Measurements from ENCODE around the gene GLT8D1. TPM values are rescaled to one million over a fixed set of nuclear protein-coding genes. Genes with fewer than 3 reads are reported as not detected.

GLT8D1 gene
- total RNA-seq, 1 experiment from 2014 or later, result 42.1 TPM

- Histone ChIP-seq H3K36me3 (ENCODE audit: control insufficient read depth in 1 of 2, insufficient read depth in 2 of 2, low read length in 2 of 2) (peaks cover 9 to 16% of the 10 kb centered on the region in 2 experiments; a peak in 3 of 4 replicates), H3K79me2 (ENCODE audit: insufficient read depth, low read length) (peaks cover 17% of the 10 kb centered on the region), H3K9me3 (ENCODE audit: control insufficient read depth in 1 of 2, insufficient read depth in 1 of 2, low read depth in 1 of 2, low read length in 2 of 2) (no peaks in the 10 kb centered on the region), H3K27ac (ENCODE audit: low read depth, low read length) (peak overlapping the region; percentile 81; the same call in 1 of the 2 replicates), H4K20me1 (ENCODE audit: insufficient read depth) (peaks cover 3% of the 10 kb centered on the region; the same call in 1 of the 2 replicates), H3K4me2 (ENCODE audit: low read length) (peak overlapping the region; percentile 67), H3K9me2 (ENCODE audit: insufficient read depth) (no peaks in the 10 kb centered on the region), H3K27me3 (ENCODE audit: insufficient read depth, low read length) (no peaks in the 10 kb centered on the region), H3K9ac (ENCODE audit: low read length) (peak overlapping the region; percentile 45), H3K4me3 (replicated peaks in 1 of 2; ENCODE audit: low read depth in 1 of 2, low read length in 2 of 2) (peak overlapping the region in 1 of 2 experiments; percentile 17; a peak in 1 of 4 replicates), H3K4me1 (ENCODE audit: control insufficient read depth in 1 of 2, insufficient read depth in 2 of 2, low read length in 2 of 2) (peaks cover 24 to 31% of the 10 kb centered on the region in 2 experiments), H2AFZ (ENCODE audit: low read depth, low read length, poor library complexity, severe bottlenecking) (no peak overlapping the region)
- no TSS peak for BruUV-seq (replicated peaks)
- TF ChIP-seq ZFX (IDR thresholded peaks at IDR 0.05) (no peak), EZH2 (IDR thresholded peaks at IDR 0.05) (no peak), YY1 (IDR thresholded peaks at IDR 0.05; ENCODE audit: extremely low read depth, insufficient replicate concordance, low read depth, low read length) (no peak), SRF (IDR thresholded peaks at IDR 0.05; ENCODE audit: low read depth) (no peak), ZBTB33 (IDR thresholded peaks at IDR 0.05; ENCODE audit: extremely low read depth, insufficient replicate concordance, low read length) (no peak), EZH2phosphoT487 (IDR thresholded peaks at IDR 0.05; ENCODE audit: borderline replicate concordance) (no peak), POLR2A (IDR thresholded peaks at IDR 0.05; ENCODE audit: borderline replicate concordance, extremely low read depth, insufficient read depth, insufficient read length) (no peak), MAX (IDR thresholded peaks at IDR 0.05) (no peak), FOSL1 (IDR thresholded peaks at IDR 0.05; ENCODE audit: low read depth) (no peak), JUND (IDR thresholded peaks at IDR 0.05) (no peak), SIN3A (IDR thresholded peaks at IDR 0.05; ENCODE audit: low read depth) (no peak), SP1 (IDR thresholded peaks at IDR 0.05; ENCODE audit: low read depth) (no peak), ELF1 (IDR thresholded peaks at IDR 0.05; ENCODE audit: borderline replicate concordance, low read depth) (no peak), POLR2AphosphoS5 (IDR thresholded peaks at IDR 0.05; ENCODE audit: low read depth, low read length) (no peak), CBX3 (IDR thresholded peaks at IDR 0.05; ENCODE audit: low read depth) (no peak), CEBPB (IDR thresholded peaks at IDR 0.05; ENCODE audit: low read depth) (no peak)
- TF ChIP-seq, protein P1, sequence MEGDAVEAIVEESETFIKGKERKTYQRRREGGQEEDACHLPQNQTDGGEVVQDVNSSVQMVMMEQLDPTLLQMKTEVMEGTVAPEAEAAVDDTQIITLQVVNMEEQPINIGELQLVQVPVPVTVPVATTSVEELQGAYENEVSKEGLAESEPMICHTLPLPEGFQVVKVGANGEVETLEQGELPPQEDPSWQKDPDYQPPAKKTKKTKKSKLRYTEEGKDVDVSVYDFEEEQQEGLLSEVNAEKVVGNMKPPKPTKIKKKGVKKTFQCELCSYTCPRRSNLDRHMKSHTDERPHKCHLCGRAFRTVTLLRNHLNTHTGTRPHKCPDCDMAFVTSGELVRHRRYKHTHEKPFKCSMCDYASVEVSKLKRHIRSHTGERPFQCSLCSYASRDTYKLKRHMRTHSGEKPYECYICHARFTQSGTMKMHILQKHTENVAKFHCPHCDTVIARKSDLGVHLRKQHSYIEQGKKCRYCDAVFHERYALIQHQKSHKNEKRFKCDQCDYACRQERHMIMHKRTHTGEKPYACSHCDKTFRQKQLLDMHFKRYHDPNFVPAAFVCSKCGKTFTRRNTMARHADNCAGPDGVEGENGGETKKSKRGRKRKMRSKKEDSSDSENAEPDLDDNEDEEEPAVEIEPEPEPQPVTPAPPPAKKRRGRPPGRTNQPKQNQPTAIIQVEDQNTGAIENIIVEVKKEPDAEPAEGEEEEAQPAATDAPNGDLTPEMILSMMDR (IDR thresholded peaks at IDR 0.05 in 2 of 3, conservative IDR thresholded peaks at IDR 0.05 in 1 of 3; ENCODE audit: borderline replicate concordance in 1 of 3, insufficient read depth in 1 of 3, low read depth in 2 of 3, low read length in 2 of 3), result no peak
- TF ChIP-seq, protein P2, sequence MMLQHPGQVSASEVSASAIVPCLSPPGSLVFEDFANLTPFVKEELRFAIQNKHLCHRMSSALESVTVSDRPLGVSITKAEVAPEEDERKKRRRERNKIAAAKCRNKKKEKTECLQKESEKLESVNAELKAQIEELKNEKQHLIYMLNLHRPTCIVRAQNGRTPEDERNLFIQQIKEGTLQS (IDR thresholded peaks at IDR 0.05), result no peak
- ChIA-PET RAD21 (ENCODE audit: low non-redundant PET in 1 of 2, low total read pairs in 2 of 2, uncharacterized antibody in 2 of 2, unreplicated experiment in 2 of 2) (no interaction called here), CTCF (no interaction called here), POLR2A (no interaction called here)
- no peak for DNase-seq (ENCODE audit: low read depth, low spot score)
- intact Hi-C loops (cut with micrococcal nuclease), result no loop called here
- ATAC-seq, result no peak
Measured at GRCh38 chr3:52671676-52672075, 33.9 kb downstream of the GLT8D1 start.
